HG03135 (cell line): ENCODE data around the gene IPMK.
"Not testable (repeated sequence)": the region's sequence is repeated elsewhere in the genome, so short reads cannot be mapped to it uniquely, and the experiment has no call there.

Experiments
- ATAC-seq: cut with Tn5 transposase; IDR thresholded peaks from one replicate; pipeline ENCODE4 v1.9.1; 2021; ENCODE audit warnings: mild to moderate bottlenecking, moderate library complexity; ENCODE audit not compliant: unreplicated experiment

IPMK gene

DNA sequence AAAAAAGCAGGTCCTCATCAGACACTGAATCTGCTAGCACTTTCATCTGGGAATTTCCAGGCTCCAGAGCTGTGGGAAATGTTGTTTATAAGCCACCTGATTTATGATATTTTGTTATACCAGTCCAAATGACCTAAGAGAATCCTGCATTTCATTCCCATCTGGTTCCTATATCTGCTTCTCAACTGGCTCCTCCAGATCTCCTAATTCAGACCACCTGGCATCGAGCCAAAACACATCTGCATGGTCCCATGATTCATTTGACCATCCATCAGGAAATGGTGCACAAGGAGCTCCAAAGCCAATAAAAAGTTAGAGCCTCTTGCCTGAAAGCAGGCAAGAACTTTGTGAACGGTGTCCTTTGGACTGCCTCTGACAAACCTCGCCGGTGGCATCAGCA, 108.9 kb downstream of the IPMK start:
- no peak for ATAC-seq

DNA sequence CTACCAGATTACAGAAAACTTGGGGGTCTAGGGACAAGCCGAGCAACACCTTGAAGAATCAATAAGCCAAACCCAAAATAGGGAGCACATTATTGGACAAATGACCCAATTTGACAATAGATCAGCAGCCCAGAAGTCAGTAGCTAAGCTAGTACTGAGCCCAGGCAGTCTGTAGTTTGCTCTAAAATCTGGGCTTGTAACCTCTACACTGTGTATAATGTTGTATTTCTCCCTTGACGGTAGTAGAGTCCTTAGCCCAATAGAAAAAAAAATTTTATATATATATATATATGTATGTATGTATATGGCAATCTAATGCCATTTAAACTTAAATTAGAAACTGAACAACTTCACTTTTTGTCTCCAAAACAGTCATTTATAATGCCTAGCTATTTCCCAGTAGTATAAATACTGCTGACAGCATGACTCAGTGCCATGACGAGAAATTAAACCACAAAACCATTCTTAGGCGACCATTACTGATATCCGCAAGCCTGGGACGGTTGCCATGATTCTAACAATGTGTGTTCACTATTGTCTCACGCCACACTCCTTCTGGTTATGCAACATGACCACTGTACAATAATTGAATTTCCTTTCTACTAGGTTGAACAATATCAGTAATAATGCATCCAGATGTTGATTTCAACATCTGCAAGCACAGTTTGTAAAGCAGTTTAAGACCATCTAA, 110.5 kb downstream of the IPMK start:
- ATAC-seq = no peak

DNA sequence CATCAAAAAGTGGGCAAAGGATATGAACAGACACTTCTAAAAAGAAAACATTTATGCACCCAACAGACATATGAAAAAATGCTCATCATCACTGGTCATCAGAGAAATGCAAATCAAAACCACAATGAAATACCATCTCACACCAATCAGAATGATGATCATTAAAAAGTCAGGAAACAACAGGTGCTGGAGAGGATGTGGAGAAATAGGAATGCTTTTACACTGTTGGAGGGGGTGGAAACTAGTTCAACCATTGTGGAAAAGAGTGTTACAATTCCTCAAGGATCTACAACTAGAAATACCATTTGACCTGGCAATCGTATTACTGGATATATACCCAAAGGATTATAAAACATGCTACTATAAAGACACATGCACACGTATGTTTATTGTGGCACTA, 111.8 kb downstream of the IPMK start:
- ATAC-seq = not testable (repeated sequence)

DNA sequence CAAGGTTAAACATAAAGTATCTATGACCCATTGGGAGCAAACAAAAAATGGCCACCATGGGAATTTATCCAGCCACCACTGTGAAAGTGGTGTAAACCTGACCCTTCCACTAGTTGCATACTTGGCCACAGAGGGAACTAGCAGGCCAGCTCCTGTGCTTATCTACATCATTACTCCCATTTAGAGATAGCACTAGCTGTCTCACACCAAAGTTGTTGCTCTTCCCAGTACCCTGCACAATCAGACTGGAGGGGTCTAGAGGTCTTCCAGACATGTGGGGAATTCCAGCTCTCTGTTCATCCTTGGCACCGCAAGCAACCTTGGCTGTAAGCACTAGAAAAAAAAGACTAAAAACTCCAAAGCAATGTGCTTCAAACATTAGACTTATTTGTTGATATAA, 113.9 kb downstream of the IPMK start:
- ATAC-seq = no peak

DNA sequence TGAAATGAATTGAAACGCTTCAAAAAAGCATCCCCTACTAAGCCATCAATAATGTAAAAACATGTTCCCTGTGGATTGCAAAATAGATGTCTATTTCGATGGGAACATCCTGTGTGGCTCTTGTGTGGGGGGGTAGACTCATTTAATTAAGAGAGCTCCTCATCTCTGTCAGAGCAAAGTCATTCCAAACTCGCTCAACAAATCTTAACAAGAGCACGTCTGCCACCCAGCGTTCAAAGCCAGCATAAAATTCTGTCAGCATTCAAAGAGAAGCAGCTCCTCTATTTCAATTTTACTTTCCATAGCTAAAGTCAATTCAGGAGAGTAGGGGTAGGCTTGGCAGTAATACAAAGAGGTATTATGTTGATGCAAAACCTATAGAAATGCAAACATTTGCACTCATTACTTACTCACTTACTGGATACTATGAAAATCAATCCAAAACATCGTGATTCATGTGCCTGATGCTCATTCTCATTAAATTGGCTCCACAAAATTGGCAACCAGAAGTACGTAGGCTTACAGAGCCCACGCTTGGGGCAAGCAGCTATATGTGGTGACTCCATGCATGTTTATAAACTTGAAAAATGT, 114.9 kb downstream of the IPMK start:
- ATAC-seq = no peak

DNA sequence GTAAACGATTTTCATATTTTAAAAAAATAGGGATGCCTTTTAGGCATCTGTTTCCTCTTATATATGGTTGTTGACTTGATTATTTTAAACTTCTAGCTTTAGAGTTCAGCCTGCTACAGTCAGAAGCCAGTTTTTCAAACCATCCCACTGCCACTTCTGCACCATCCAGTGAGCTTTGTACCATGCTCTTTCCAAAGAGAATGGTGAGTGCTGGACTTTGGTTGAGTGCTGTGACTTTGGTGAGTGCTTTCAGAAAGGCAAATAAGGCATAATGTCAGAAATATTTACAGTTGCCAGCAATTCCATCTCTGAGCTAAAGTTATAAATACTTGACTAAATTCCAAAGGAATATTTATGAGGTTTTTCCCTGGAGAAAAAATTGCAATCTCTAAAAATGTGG, 117.4 kb downstream of the IPMK start:
- no peak for ATAC-seq

DNA sequence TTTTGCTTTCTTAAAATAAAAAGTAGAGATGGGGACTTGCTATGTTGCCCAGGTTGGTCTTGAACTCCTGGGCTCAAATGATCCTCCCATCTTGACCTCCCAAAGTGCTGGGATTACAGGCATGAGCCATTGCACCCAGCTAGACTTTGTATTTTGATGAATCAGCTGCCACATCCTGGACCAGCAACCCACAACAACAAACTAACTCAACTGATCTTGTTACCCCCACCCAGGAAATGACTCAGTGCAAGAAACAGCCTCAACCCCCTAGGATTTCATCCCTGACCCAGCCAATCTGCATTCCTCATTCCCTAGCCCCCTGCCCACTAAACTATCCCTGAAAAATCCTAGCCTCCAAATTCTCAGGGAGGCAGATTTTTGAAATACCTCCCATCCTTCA, 123.8 kb downstream of the IPMK start:
- ATAC-seq = no peak
